Naive thymus-derived CD8-positive, alpha-beta T cell (primary cell): ENCODE measurements around the gene ZNF143. TPM values are rescaled to one million over a fixed set of nuclear protein-coding genes. Genes with fewer than 3 reads are reported as not detected.
"Not testable (repeated sequence)": the region's sequence is repeated elsewhere in the genome, so short reads cannot be mapped to it uniquely, and the experiment has no call there.

Experiments used
- ATAC-seq, 2 donors: fragments of 150-1000 bp; cut with Tn5 transposase in 1 of 2; sonication (Bioruptor Pico), chemical (Tn5 transposase) in 1 of 2; 1 replicate in 1 of 2; 2 replicates in 1 of 2; pipeline ENCODE4 v1.10.0; 2021; ENCODE audit warnings: mild to moderate bottlenecking in 2 of 2, moderate library complexity in 2 of 2
- POLR2A ChIA-PET: fragments of 350-600 bp; sonication (Branson Sonifier 250); formaldehyde crosslinking; loops from one replicate; lab custom pipeline; 2021; ENCODE audit warnings: antibody characterized with exemption; lab: Charles Lee
- DNase-seq, 10 donors: peaks; one replicate each; pipeline versions ENCODE4 v3.0.0 to v3.0.0-alpha.2; 2020 to 2022
- H3K27ac Mint-ChIP-seq, 10 donors: one replicate each; pipeline ENCODE4 v1.8.0; 2020 to 2022; ENCODE audit warnings: mild to moderate bottlenecking in 10 of 10, mixed read lengths in 10 of 10, moderate library complexity in 4 of 10, inconsistent platforms in 1 of 10
- H3K27me3 Mint-ChIP-seq, 5 donors: one replicate each; pipeline ENCODE4 v1.8.0; 2021 to 2022; ENCODE audit warnings: mixed read lengths in 5 of 5
- H3K36me3 Mint-ChIP-seq, 3 donors: one replicate each; pipeline ENCODE4 v1.8.0; 2020 to 2022; ENCODE audit warnings: mixed read lengths in 3 of 3, mild to moderate bottlenecking in 2 of 3, inconsistent platforms in 1 of 3
- H3K4me1 Mint-ChIP-seq, 4 donors: one replicate each; pipeline ENCODE4 v1.8.0; 2021 to 2022; ENCODE audit warnings: mixed read lengths in 4 of 4
- H3K4me3 Mint-ChIP-seq, 10 donors: one replicate each; pipeline ENCODE4 v1.8.0; 2020 to 2022; ENCODE audit warnings: mild to moderate bottlenecking in 10 of 10, mixed read lengths in 10 of 10, moderate library complexity in 6 of 10, inconsistent platforms in 1 of 10
- H3K9me3 Mint-ChIP-seq, 9 donors: one replicate each; pipeline ENCODE4 v1.8.0; 2020 to 2022; ENCODE audit warnings: mixed read lengths in 9 of 9, mild to moderate bottlenecking in 3 of 9, inconsistent platforms in 1 of 9, moderate library complexity in 1 of 9
- polyA plus RNA-seq, 3 donors: library from polyadenylated mRNA; unstranded; fragments of 300-500 nt; fragmentation: Illumina TruSeq; gene quantifications; one replicate each; pipeline ENCODE4 v1.2.3, GENCODE V29; 2021
- total RNA-seq, 8 experiments: library from RNA in 2 of 8; stranded (reverse) in 2 of 8; gene quantifications; one replicate each; pipeline ENCODE4 v1.2.3 and lab custom pipeline; 2021 to 2026

ZNF143 gene
- total and polyA plus RNA-seq, 5 experiments from 2014 or later, result 28.1 to 51.3 (median 38.5) TPM

- no peaks in the 10 kb centered on the region for H3K27me3 Mint-ChIP-seq
- no peaks in the 10 kb centered on the region for H3K9me3 Mint-ChIP-seq
- no peaks in the 10 kb centered on the region for H3K4me1 Mint-ChIP-seq
- POLR2A ChIA-PET, result no interaction called here
- H3K4me3 Mint-ChIP-seq, result no peak overlapping the region
- no peak overlapping the region for H3K27ac Mint-ChIP-seq
- peaks cover 0 to 45% (median 4%) of the 10 kb centered on the region in 3 donors for H3K36me3 Mint-ChIP-seq
- DNase-seq (no peak), ATAC-seq (no peak)
Observed at GRCh38 chr11:9529334-9529650, 68.5 kb downstream of the ZNF143 start.

GRCh38 chr11:9530020-9530621 lies 69.3 kb downstream of the ZNF143 start:
- no peak for DNase-seq
- H3K4me1 Mint-ChIP-seq, result no peaks in the 10 kb centered on the region
- H3K9me3 Mint-ChIP-seq, result no peaks in the 10 kb centered on the region
- H3K36me3 Mint-ChIP-seq, result peaks cover 0 to 37% (median 4%) of the 10 kb centered on the region in 3 donors
- no peaks in the 10 kb centered on the region for H3K27me3 Mint-ChIP-seq
- POLR2A ChIA-PET, result interaction anchor here (0.6 kb wide), 1 partner anchor 9 kb away, joined by 6 read pairs; no protein-coding TSS in a partner anchor
- H3K27ac Mint-ChIP-seq, result no peak overlapping the region
- no peak for ATAC-seq
- H3K4me3 Mint-ChIP-seq, result no peak overlapping the region

- POLR2A ChIA-PET, result interaction anchor here (0.6 kb wide), 1 partner anchor 10 kb away, joined by 6 read pairs; no protein-coding TSS in a partner anchor
- H3K4me3 Mint-ChIP-seq, result no peak overlapping the region
- peak overlapping the region in 1 of 10 donors; percentile 77 for H3K27ac Mint-ChIP-seq
- no peaks in the 10 kb centered on the region for H3K9me3 Mint-ChIP-seq
- ATAC-seq (no peak), DNase-seq (no peak)
- no peaks in the 10 kb centered on the region for H3K27me3 Mint-ChIP-seq
- H3K36me3 Mint-ChIP-seq, result peaks cover 0 to 27% (median 4%) of the 10 kb centered on the region in 3 donors
- no peaks in the 10 kb centered on the region for H3K4me1 Mint-ChIP-seq
Observed at GRCh38 chr11:9530901-9531625, 70.3 kb downstream of the ZNF143 start.

- ATAC-seq, result no peak
- POLR2A ChIA-PET, result no interaction called here
- Mint-ChIP-seq H3K9me3 (no peaks in the 10 kb centered on the region), H3K27ac (no peak overlapping the region), H3K36me3 (peaks cover 0 to 11% (median 0%) of the 10 kb centered on the region in 3 donors), H3K27me3 (no peaks in the 10 kb centered on the region), H3K4me1 (no peaks in the 10 kb centered on the region), H3K4me3 (no peak overlapping the region)
- no peak for DNase-seq
Observed at GRCh38 chr11:9533058-9533457, 72.2 kb downstream of the ZNF143 start.

GRCh38 chr11:9533736-9534473 lies 73.1 kb downstream of the ZNF143 start:
- H3K36me3 Mint-ChIP-seq, result peaks cover 0 to 6% (median 0%) of the 10 kb centered on the region in 3 donors
- POLR2A ChIA-PET, result interaction anchor here (0.7 to 1.6 kb wide), 3 partner anchors 79 to 269 kb away, joined by 3 to 6 read pairs (median 4); no protein-coding TSS in a partner anchor
- H3K9me3 Mint-ChIP-seq, result no peaks in the 10 kb centered on the region
- no peak overlapping the region for H3K27ac Mint-ChIP-seq
- no peaks in the 10 kb centered on the region for H3K4me1 Mint-ChIP-seq
- H3K4me3 Mint-ChIP-seq, result no peak overlapping the region
- ATAC-seq, result no peak
- DNase-seq, result no peak
- no peaks in the 10 kb centered on the region for H3K27me3 Mint-ChIP-seq

- DNase-seq (peak; percentile 42 to 84 (median 68)), ATAC-seq (peak; percentile 45 to 73)
- Mint-ChIP-seq H3K4me1 (no peaks in the 10 kb centered on the region), H3K27me3 (no peaks in the 10 kb centered on the region), H3K27ac (no peak overlapping the region), H3K36me3 (peaks cover 0 to 4% (median 2%) of the 10 kb centered on the region in 3 donors), H3K4me3 (no peak overlapping the region), H3K9me3 (no peaks in the 10 kb centered on the region)
- POLR2A ChIA-PET, result interaction anchor here (1.0 to 1.6 kb wide), 3 partner anchors 38 to 214 kb away, joined by 4 to 10 read pairs (median 4); partner anchors contain the start of gene WEE1
Observed at GRCh38 chr11:9535189-9535781, 74.5 kb downstream of the ZNF143 start.

- no peak for ATAC-seq
Observed at GRCh38 chr11:9538548-9538947, 77.7 kb downstream of the ZNF143 start.

GRCh38 chr11:9549216-9549615 lies 88.4 kb downstream of the ZNF143 start:
- H3K9me3 Mint-ChIP-seq, H3K27me3 Mint-ChIP-seq, H3K27ac Mint-ChIP-seq, ATAC-seq, H3K4me1 Mint-ChIP-seq, DNase-seq, POLR2A ChIA-PET, H3K4me3 Mint-ChIP-seq: not testable (repeated sequence)
- peaks cover 0 to 18% (median 14%) of the 10 kb centered on the region in 3 donors for H3K36me3 Mint-ChIP-seq

More at GRCh38 chr11:9538548-9538947, 77.7 kb downstream of the ZNF143 start:
- peak overlapping the region in 1 of 10 donors; percentile 46 for H3K27ac Mint-ChIP-seq
- H3K27me3 Mint-ChIP-seq, result no peaks in the 10 kb centered on the region
- no peaks in the 10 kb centered on the region for H3K4me1 Mint-ChIP-seq
- no peak overlapping the region for H3K4me3 Mint-ChIP-seq
- no peaks in the 10 kb centered on the region for H3K9me3 Mint-ChIP-seq
- H3K36me3 Mint-ChIP-seq, result peaks cover 0 to 2% (median 2%) of the 10 kb centered on the region in 3 donors
- no peak for DNase-seq
- POLR2A ChIA-PET, result no interaction called here

- Mint-ChIP-seq H3K27me3 (no peaks in the 10 kb centered on the region), H3K27ac (peak overlapping the region in 1 of 10 donors; percentile 1), H3K4me3 (no peak overlapping the region), H3K36me3 (peaks cover 0 to 15% (median 13%) of the 10 kb centered on the region in 3 donors), H3K9me3 (no peaks in the 10 kb centered on the region), H3K4me1 (peaks cover 0 to 2% (median 0%) of the 10 kb centered on the region in 4 donors)
- no peak for DNase-seq
- ATAC-seq, result no peak
- POLR2A ChIA-PET, result no interaction called here
Observed at GRCh38 chr11:9550191-9550628, 89.4 kb downstream of the ZNF143 start.

- no peak overlapping the region for H3K4me3 Mint-ChIP-seq
- peaks cover 12 to 35% (median 23%) of the 10 kb centered on the region in 9 donors for H3K9me3 Mint-ChIP-seq
- DNase-seq, result no peak
- POLR2A ChIA-PET, result no interaction called here
- H3K27me3 Mint-ChIP-seq, result no peaks in the 10 kb centered on the region
- no peak overlapping the region for H3K27ac Mint-ChIP-seq
- peaks cover 0 to 9% (median 0%) of the 10 kb centered on the region in 4 donors for H3K4me1 Mint-ChIP-seq
- peaks cover 19 to 41% (median 29%) of the 10 kb centered on the region in 3 donors for H3K36me3 Mint-ChIP-seq
- ATAC-seq, result no peak
Observed at GRCh38 chr11:9561279-9561982, 100.6 kb downstream of the ZNF143 start.

GRCh38 chr11:9562716-9563115 lies 101.9 kb downstream of the ZNF143 start:
- peaks cover 12 to 35% (median 23%) of the 10 kb centered on the region in 9 donors for H3K9me3 Mint-ChIP-seq
- DNase-seq (no peak), ATAC-seq (no peak)
- H3K27ac Mint-ChIP-seq, result no peak overlapping the region
- H3K4me1 Mint-ChIP-seq, result peaks cover 0 to 9% (median 0%) of the 10 kb centered on the region in 4 donors
- H3K36me3 Mint-ChIP-seq, result peaks cover 8 to 31% (median 20%) of the 10 kb centered on the region in 3 donors
- POLR2A ChIA-PET, result no interaction called here
- no peaks in the 10 kb centered on the region for H3K27me3 Mint-ChIP-seq
- no peak overlapping the region for H3K4me3 Mint-ChIP-seq
